Trophoblast cell (in vitro differentiated cells and primary cell): ENCODE results near the gene ZNHIT1.

Experiments used
- DNase-seq, 2 donors: peaks; one replicate each; pipeline ENCODE4 v3.0.0-alpha.2; 2016
- H2AFZ ChIP-seq: 2 replicates; pipeline ENCODE4 v1.6.1; 2013; ENCODE audit warnings: low read length, moderate library complexity, mild to moderate bottlenecking; ENCODE audit not compliant: insufficient read depth, poor library complexity
- H2AK5ac ChIP-seq: 2 replicates; pipeline ENCODE4 v1.6.1; 2013; ENCODE audit warnings: mild to moderate bottlenecking, low read length
- H2BK120ac ChIP-seq: 2 replicates; pipeline ENCODE4 v1.6.1; 2013; ENCODE audit warnings: low read length, mild to moderate bottlenecking, moderate library complexity; ENCODE audit not compliant: insufficient read depth, poor library complexity
- H2BK12ac ChIP-seq: 2 replicates; pipeline ENCODE4 v1.6.1; 2013; ENCODE audit warnings: mild to moderate bottlenecking, low read length, moderate library complexity
- H2BK5ac ChIP-seq: 2 replicates; pipeline ENCODE4 v1.6.1; 2013; ENCODE audit warnings: low read length, low read depth, moderate library complexity, mild to moderate bottlenecking; ENCODE audit not compliant: poor library complexity
- H3K14ac ChIP-seq: 2 replicates; pipeline ENCODE4 v1.6.1; 2013; ENCODE audit warnings: mild to moderate bottlenecking, low read length
- H3K18ac ChIP-seq: 2 replicates; pipeline ENCODE4 v1.6.1; 2013; ENCODE audit warnings: mild to moderate bottlenecking, low read length
- H3K23ac ChIP-seq: 2 replicates; pipeline ENCODE4 v1.6.1; 2013; ENCODE audit warnings: low read length
- H3K27ac ChIP-seq: 2 replicates; pipeline ENCODE4 v1.5.1; 2013; ENCODE audit warnings: low read depth, mild to moderate bottlenecking, inconsistent platforms, low read length, moderate library complexity
- H3K27me3 ChIP-seq: 2 replicates; pipeline ENCODE4 v1.6.1; 2013; ENCODE audit warnings: inconsistent platforms, mild to moderate bottlenecking, low read length, moderate library complexity; ENCODE audit not compliant: insufficient read depth
- H3K36me3 ChIP-seq, 2 experiments: 1 replicate in 1 of 2; 2 replicates in 1 of 2; pipeline ENCODE4 v1.6.1; 2013; ENCODE audit warnings: low read length in 2 of 2, mild to moderate bottlenecking in 2 of 2, moderate library complexity in 1 of 2; ENCODE audit not compliant: insufficient read depth in 2 of 2, control insufficient read depth in 1 of 2
- H3K4ac ChIP-seq: 2 replicates; pipeline ENCODE4 v1.6.1; 2013; ENCODE audit warnings: low read depth, mild to moderate bottlenecking, low read length, moderate library complexity
- H3K4me1 ChIP-seq, 2 experiments: 1 replicate in 1 of 2; 2 replicates in 1 of 2; pipeline ENCODE4 v1.6.1; 2013; ENCODE audit warnings: low read length in 2 of 2, mild to moderate bottlenecking in 2 of 2, moderate library complexity in 1 of 2; ENCODE audit not compliant: insufficient read depth in 2 of 2, control insufficient read depth in 1 of 2
- H3K4me2 ChIP-seq: 2 replicates; pipeline ENCODE4 v1.6.1; 2013; ENCODE audit warnings: inconsistent platforms, mild to moderate bottlenecking, low read length, moderate library complexity
- H3K4me3 ChIP-seq: 2 replicates; pipeline ENCODE4 v1.5.1; 2013; ENCODE audit warnings: mild to moderate bottlenecking, low read depth, low read length, inconsistent platforms
- H3K79me1 ChIP-seq: one replicate; pipeline ENCODE4 v1.6.1; 2013; ENCODE audit warnings: low read length
- H3K79me2 ChIP-seq: 2 replicates; pipeline ENCODE4 v1.6.1; 2013; ENCODE audit warnings: low read length, mild to moderate bottlenecking; ENCODE audit not compliant: control insufficient read depth, insufficient read depth, poor library complexity
- H3K9ac ChIP-seq: 2 replicates; pipeline ENCODE4 v1.6.1; 2013; ENCODE audit warnings: mild to moderate bottlenecking, low read length
- H3K9me3 ChIP-seq: 2 replicates; pipeline ENCODE4 v1.6.1; 2013; ENCODE audit warnings: low read depth, mild to moderate bottlenecking, control low read depth, inconsistent platforms, low read length; ENCODE audit not compliant: insufficient read depth
- H4K12ac ChIP-seq: 2 replicates; pipeline ENCODE4 v1.6.1; 2013; ENCODE audit warnings: low read depth, mild to moderate bottlenecking, low read length, moderate library complexity
- H4K8ac ChIP-seq: 2 replicates; pipeline ENCODE4 v1.6.1; 2013; ENCODE audit warnings: low read depth, mild to moderate bottlenecking, low read length, moderate library complexity
- H4K91ac ChIP-seq: one replicate; pipeline ENCODE4 v1.6.1; 2013; ENCODE audit warnings: low read depth, mild to moderate bottlenecking, low read length, moderate library complexity
- WGBS: extraction: QIAGEN DNeasy Blood & Tissue Kit; methylation state at CpG from one replicate; pipeline ENCODE4 v1.1.7; 2013; ENCODE audit warnings: missing lambda C conversion rate; ENCODE audit not compliant: insufficient read length, insufficient coverage; ENCODE audit errors: extremely low coverage; 5-methylcytosine and 5-hydroxymethylcytosine counted together

ZNHIT1 gene

DNA sequence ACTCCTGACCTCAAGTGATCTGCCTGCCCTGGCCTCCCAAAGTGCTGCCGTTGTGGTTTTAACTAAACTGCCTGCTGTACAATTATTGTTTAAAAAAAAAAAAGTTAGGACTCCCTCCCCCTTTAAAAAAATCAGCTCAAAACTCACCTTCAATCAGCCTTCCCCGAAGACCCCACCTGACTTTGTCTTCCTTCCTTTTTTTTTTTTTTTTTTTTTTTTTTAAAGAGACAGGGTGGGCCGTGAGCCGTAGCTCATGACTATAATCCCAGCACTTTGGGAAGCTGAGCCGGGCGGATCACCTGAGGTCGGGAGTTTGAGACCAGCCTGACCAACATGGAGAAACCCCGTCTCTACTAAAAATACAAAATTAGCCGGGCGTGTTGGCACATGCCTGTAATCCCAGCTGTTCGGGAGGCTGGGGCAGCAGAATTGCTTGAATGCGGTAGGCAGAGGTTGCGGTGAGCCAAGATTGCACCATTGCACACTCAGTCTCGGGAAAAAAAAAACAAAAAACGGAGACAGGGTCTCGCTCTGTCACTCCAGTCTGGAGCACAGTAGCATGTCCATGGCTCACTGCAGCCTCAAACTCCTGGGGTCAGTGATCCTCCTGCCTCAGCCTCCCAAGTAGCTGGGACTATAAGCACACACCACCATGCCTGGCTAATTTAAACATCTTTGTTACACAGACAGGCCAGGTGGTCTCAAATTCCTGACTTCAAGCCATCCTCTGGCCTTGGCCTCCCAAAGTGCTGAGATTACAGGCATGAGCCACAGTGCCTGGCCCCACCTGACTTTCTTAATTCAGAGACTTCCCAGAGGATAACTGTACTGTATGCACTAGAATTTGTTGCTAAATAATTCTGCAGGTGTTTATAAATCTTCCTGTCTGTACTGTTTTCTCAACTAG, 23.7 kb downstream of the ZNHIT1 start:
- H3K4me3 ChIP-seq: no peak overlapping the region
- H3K27ac ChIP-seq: no peak overlapping the region
- no peaks in the 10 kb centered on the region for H3K27me3 ChIP-seq
- H3K4me1 ChIP-seq: peaks cover 10 to 25% of the 10 kb centered on the region in 2 experiments
- no peak overlapping the region for H3K4me2 ChIP-seq
- no peak overlapping the region for H4K12ac ChIP-seq
- peaks cover 10% of the 10 kb centered on the region for H3K79me1 ChIP-seq
- H3K23ac ChIP-seq: no peak overlapping the region
- peaks cover 30 to 40% of the 10 kb centered on the region in 2 experiments for H3K36me3 ChIP-seq
- H3K18ac ChIP-seq: no peak overlapping the region
- no peak overlapping the region for H2BK120ac ChIP-seq
- H3K9me3 ChIP-seq: no peaks in the 10 kb centered on the region
- no peak overlapping the region for H2BK5ac ChIP-seq
- no peak for DNase-seq
- no peak overlapping the region for H2BK12ac ChIP-seq
- H3K79me2 ChIP-seq: peaks cover 4% of the 10 kb centered on the region
- no peak overlapping the region for H3K4ac ChIP-seq
- H2AFZ ChIP-seq: no peak overlapping the region
- H2AK5ac ChIP-seq: no peak overlapping the region
- no peak overlapping the region for H3K14ac ChIP-seq
- H4K91ac ChIP-seq: no peak overlapping the region
- H3K9ac ChIP-seq: no peak overlapping the region
- WGBS: no CpG with 5 or more reads among the region's 16 CpGs
- H4K8ac ChIP-seq: no peak overlapping the region

DNA sequence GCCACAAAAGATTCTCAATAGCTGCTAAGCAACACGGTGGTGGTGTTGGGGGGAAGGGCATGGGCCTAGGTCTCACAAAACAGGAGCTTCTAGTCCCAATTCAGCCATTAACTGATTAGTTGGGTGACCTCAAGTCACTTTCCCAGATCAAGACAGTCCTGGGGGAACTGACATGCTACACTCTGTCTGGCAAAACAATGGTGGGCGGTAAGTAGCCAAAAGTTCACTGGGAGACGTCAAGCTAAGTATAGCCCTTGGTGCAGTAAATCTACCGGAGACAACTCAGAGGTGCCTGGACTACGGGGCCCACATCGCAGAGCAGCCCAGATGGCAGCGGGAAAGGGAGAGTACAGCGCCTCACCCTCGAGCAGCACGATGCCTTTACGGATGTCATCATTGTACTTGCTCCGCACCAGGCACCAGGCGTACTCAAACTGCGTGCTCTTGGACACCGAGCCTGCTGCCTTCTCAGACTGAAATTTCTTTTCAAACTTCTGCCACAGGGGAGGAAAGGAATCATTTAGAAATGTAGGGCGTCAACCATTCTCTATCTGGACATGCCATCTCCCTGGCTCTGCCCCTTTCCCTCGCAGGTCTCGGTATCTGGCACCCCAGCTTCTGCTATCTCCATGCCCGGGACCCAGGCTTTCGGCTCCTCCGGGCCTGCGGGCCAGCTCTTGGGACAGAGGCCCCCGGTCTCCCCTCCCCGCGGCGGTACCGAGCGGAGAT, 25.8 kb downstream of the ZNHIT1 start:
- WGBS: no CpG with 5 or more reads among the region's 28 CpGs
- H3K9me3 ChIP-seq: no peaks in the 10 kb centered on the region
- peak overlapping the region; percentile 3 for H3K4ac ChIP-seq
- H3K79me2 ChIP-seq: peaks cover 4% of the 10 kb centered on the region
- DNase-seq: no peak
- H3K23ac ChIP-seq: no peak overlapping the region
- H2BK12ac ChIP-seq: no peak overlapping the region
- no peak overlapping the region for H3K14ac ChIP-seq
- peak overlapping the region; percentile 64 for H3K9ac ChIP-seq
- no peak overlapping the region for H4K12ac ChIP-seq
- H2AFZ ChIP-seq: no peak overlapping the region
- H3K4me1 ChIP-seq: peaks cover 6 to 14% of the 10 kb centered on the region in 2 experiments
- H2AK5ac ChIP-seq: no peak overlapping the region
- H3K79me1 ChIP-seq: peaks cover 10% of the 10 kb centered on the region
- H3K27ac ChIP-seq: peak overlapping the region; percentile 9
- no peak overlapping the region for H2BK120ac ChIP-seq
- peak overlapping the region; percentile 12 for H3K18ac ChIP-seq
- no peak overlapping the region for H2BK5ac ChIP-seq
- H4K91ac ChIP-seq: no peak overlapping the region
- peaks cover 17 to 30% of the 10 kb centered on the region in 2 experiments for H3K36me3 ChIP-seq
- H3K4me3 ChIP-seq: peak overlapping the region; percentile 60
- peak overlapping the region; percentile 79 for H4K8ac ChIP-seq
- peak overlapping the region; percentile 74 for H3K4me2 ChIP-seq
- H3K27me3 ChIP-seq: no peaks in the 10 kb centered on the region

DNA sequence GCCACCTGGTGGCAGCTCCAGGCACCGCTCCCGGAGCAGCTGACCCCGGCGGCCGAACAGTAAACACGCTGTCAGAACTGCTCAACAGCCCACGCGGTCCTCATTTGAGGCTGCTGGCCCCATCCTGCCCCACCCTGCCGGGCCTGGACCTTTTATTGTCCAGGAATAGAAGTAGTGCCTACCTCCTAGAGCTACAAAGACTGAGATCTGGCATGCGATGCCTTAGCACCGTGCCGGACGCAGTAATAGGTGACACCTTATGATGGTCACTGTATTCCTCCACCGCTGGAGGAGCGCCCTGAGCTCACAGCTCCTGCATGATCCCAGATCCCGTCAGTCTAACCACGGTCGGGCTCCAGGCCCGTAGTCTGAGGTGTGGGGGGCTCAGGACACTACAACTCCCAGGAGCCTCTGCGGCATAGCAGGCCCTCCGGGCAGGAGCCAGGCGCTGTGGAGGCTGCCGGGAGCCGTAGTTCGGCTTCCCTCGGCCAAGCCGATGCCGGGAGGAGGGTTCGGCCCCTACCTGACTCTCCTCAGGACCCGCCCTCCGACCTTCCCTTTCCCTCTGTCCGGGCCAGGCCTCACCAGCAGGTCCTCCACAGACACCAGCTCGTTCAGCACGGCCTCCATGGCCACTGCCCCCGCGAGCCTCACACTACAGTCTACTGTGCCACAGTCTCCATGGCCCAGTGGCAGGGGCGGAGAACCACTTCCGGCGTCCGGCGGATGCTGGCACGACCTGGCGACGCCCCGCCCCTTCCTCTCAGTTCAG, 26.6 kb downstream of the ZNHIT1 start, which contains the start of gene FIS1:
Gene FIS1 (minus strand): TSS at position 707 of the 772 bp plus-strand sequence. CDS start 77 bp downstream, at position 630.
- H3K4ac ChIP-seq: peak within 1 kb of the TSS; percentile 60
- peak within 1 kb of the TSS; percentile 76 for H4K12ac ChIP-seq
- H2AFZ ChIP-seq: peak within 1 kb of the TSS; percentile 50
- no peak within 1 kb of the TSS for H2BK12ac ChIP-seq
- no peak within 1 kb of the TSS for H3K23ac ChIP-seq
- H3K79me1 ChIP-seq: peaks cover 6% of the 10 kb centered on the region
- peak within 1 kb of the TSS; percentile 77 for H3K18ac ChIP-seq
- H3K9me3 ChIP-seq: no peaks in the 10 kb centered on the region
- peak; percentile 97 for DNase-seq
- peak within 1 kb of the TSS; percentile 31 for H2BK120ac ChIP-seq
- H3K4me1 ChIP-seq: peaks cover under 1 to 7% of the 10 kb centered on the region in 2 experiments
- H3K27me3 ChIP-seq: no peaks in the 10 kb centered on the region
- H3K4me2 ChIP-seq: peak within 1 kb of the TSS; percentile 74
- peak within 1 kb of the TSS; percentile 82 for H3K9ac ChIP-seq
- H2AK5ac ChIP-seq: peak within 1 kb of the TSS; percentile 21
- peaks cover 18 to 28% of the 10 kb centered on the region in 2 experiments for H3K36me3 ChIP-seq
- peak within 1 kb of the TSS; percentile 66 for H2BK5ac ChIP-seq
- peak within 1 kb of the TSS; percentile 87 for H4K8ac ChIP-seq
- H4K91ac ChIP-seq: peak within 1 kb of the TSS; percentile 80
- WGBS: no CpG with 5 or more reads among the region's 45 CpGs
- peak within 1 kb of the TSS; percentile 64 for H3K27ac ChIP-seq
- peaks cover 4% of the 10 kb centered on the region for H3K79me2 ChIP-seq
- peak within 1 kb of the TSS; percentile 88 for H3K14ac ChIP-seq
- H3K4me3 ChIP-seq: peak within 1 kb of the TSS; percentile 89

DNA sequence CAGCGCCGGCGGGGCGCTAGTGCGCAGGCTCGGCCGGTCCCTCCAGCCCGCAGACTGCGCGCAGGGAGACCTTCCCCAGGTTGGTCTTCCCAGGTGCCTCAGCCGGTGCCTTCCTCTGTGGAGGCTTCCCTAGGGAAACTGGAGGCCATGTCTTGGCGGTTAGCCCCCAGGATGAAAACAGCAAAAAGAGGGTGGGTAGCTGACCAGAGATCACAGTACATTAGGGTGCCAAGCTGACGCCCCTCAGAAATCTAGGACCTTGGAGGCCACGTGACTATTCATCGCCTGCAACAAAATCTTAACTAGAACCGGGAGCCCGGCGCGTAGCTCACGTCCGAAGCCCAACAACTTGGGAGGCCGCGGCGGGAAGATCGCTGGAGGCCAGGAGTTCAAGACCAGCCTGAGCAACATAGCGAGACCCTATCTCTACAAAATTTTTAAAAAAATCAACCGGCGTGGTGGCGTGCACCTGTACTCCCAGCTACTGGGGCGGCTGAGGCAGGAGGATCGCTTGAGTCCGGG, 27.2 kb downstream of the ZNHIT1 start:
- Histone ChIP-seq H3K9me3 (no peaks in the 10 kb centered on the region), H3K27ac (no peak overlapping the region), H2BK12ac (no peak overlapping the region), H3K4me3 (peak overlapping the region; percentile 89), H2BK120ac (no peak overlapping the region), H2AFZ (no peak overlapping the region), H3K23ac (no peak overlapping the region), H3K36me3 (peaks cover 13 to 21% of the 10 kb centered on the region in 2 experiments), H3K4me2 (peak overlapping the region; percentile 74), H4K8ac (peak overlapping the region; percentile 76), H3K9ac (peak overlapping the region; percentile 66), H3K79me1 (peaks cover 5% of the 10 kb centered on the region), H3K79me2 (peaks cover 4% of the 10 kb centered on the region), H3K18ac (no peak overlapping the region), H2BK5ac (no peak overlapping the region), H4K12ac (no peak overlapping the region), H3K4me1 (peaks cover 0 to 5% of the 10 kb centered on the region in 2 experiments), H3K4ac (no peak overlapping the region), H2AK5ac (no peak overlapping the region), H3K14ac (peak overlapping the region; percentile 25), H3K27me3 (no peaks in the 10 kb centered on the region), H4K91ac (peak overlapping the region; percentile 31)
- no CpG with 5 or more reads among the region's 32 CpGs for WGBS
- DNase-seq: no peak
